Breast epithelium (tissue), 4 donors: ENCODE results near the gene PTPN14. TPM values are rescaled to one million over a fixed set of nuclear protein-coding genes. Genes with fewer than 3 reads are reported as not detected.
A peak's percentile ranks its signal among the peaks of the same experiment; 100 is the strongest.

Experiments used
- DNase-seq, 2 donors: peaks; one replicate each; pipeline ENCODE4 v3.0.0-alpha.2; 2019; ENCODE audit warnings: low spot score in 2 of 2
- H3K27ac ChIP-seq, 2 donors: fragments of 200-600 bp; sonication (generic) in 1 of 2; one replicate each; pipeline ENCODE4 v1.5.1; 2016 to 2019; ENCODE audit warnings: mild to moderate bottlenecking in 1 of 2
- H3K27me3 ChIP-seq, 2 donors: fragments of 200-600 bp; sonication (generic) in 1 of 2; one replicate each; pipeline versions ENCODE4 v1.5.1 to v1.6.0; 2017 to 2019; ENCODE audit warnings: control low read depth in 1 of 2, mild to moderate bottlenecking in 1 of 2
- H3K36me3 ChIP-seq: fragments of 200-600 bp; one replicate; pipeline ENCODE4 v1.5.1; 2019
- H3K4me1 ChIP-seq, 2 donors: fragments of 200-600 bp; sonication (generic); one replicate each; pipeline ENCODE4 v1.5.1; 2016 to 2019; ENCODE audit warnings: control low read depth in 1 of 2
- H3K4me3 ChIP-seq, 3 donors: fragments of 200-600 bp; sonication (generic); 1 replicate in 2 of 3; 2 replicates in 1 of 3; pipeline ENCODE4 v1.5.1; 2016 to 2019; ENCODE audit warnings: mild to moderate bottlenecking in 3 of 3, moderate library complexity in 2 of 3
- H3K9me3 ChIP-seq, 2 donors: fragments of 200-600 bp; sonication (generic) in 1 of 2; one replicate each; pipeline ENCODE4 v1.5.1; 2016 to 2019; ENCODE audit warnings: control low read depth in 1 of 2
- CTCF ChIP-seq, 3 donors: fragments of 450-650 bp; IDR thresholded peaks; one replicate each; pipeline ENCODE4 v1.5.1; 2016 to 2017; ENCODE audit warnings: antibody characterized with exemption in 3 of 3, mild to moderate bottlenecking in 3 of 3, moderate library complexity in 3 of 3
- POLR2A ChIP-seq: fragments of 450-650 bp; IDR thresholded peaks from one replicate; pipeline ENCODE4 v1.6.1; 2016; ENCODE audit warnings: antibody characterized with exemption, mild to moderate bottlenecking, moderate library complexity
- POLR2AphosphoS5 ChIP-seq, 3 donors: sonication (generic); formaldehyde crosslinking; IDR thresholded peaks; one replicate each; pipeline ENCODE4 v1.6.1; 2017; ENCODE audit warnings: antibody characterized with exemption in 3 of 3
- intact Hi-C: fragments of 100-400 bp; cut with DNase I; formaldehyde crosslinking; loops from one replicate; pipeline ENCODE4 v1.15.1; 2023; ENCODE audit warnings: low total_unique reads
- total RNA-seq, 3 donors: library from RNA; depleted of rRNA; stranded (reverse); fragments of >200 nt; gene quantifications; one replicate each; pipeline ENCODE4 v1.1.0, GENCODE V29; 2016

The PTPN14 gene
- total RNA-seq, 3 donors from 2014 or later: 30.4 to 57.4 (median 49.5) TPM

GRCh38 chr1:214341932-214342331 lies 209.5 kb downstream of the PTPN14 start:
- Histone ChIP-seq H3K27ac (no peak overlapping the region), H3K36me3 (no peaks in the 10 kb centered on the region), H3K4me3 (no peak overlapping the region), H3K27me3 (no peaks in the 10 kb centered on the region), H3K9me3 (peaks cover 0 to 5% of the 10 kb centered on the region in 2 donors), H3K4me1 (no peaks in the 10 kb centered on the region)
- no peak for DNase-seq
- intact Hi-C loops: no loop called here
- TF ChIP-seq POLR2AphosphoS5 (IDR thresholded peaks at IDR 0.05): no peak
- no peak for TF ChIP-seq POLR2A
- TF ChIP-seq CTCF (IDR thresholded peaks at IDR 0.05): no peak

- peaks cover 0 to 5% of the 10 kb centered on the region in 2 donors for H3K9me3 ChIP-seq
- no peaks in the 10 kb centered on the region for H3K36me3 ChIP-seq
- TF ChIP-seq POLR2AphosphoS5 (IDR thresholded peaks at IDR 0.05): no peak
- H3K4me1 ChIP-seq: no peaks in the 10 kb centered on the region
- no peaks in the 10 kb centered on the region for H3K27me3 ChIP-seq
- intact Hi-C loops: no loop called here
- no peak overlapping the region for H3K4me3 ChIP-seq
- no peak for DNase-seq
- H3K27ac ChIP-seq: no peak overlapping the region
These were observed 209.9 kb downstream of the PTPN14 start for GRCh38 chr1:214341459-214341858.

DNA sequence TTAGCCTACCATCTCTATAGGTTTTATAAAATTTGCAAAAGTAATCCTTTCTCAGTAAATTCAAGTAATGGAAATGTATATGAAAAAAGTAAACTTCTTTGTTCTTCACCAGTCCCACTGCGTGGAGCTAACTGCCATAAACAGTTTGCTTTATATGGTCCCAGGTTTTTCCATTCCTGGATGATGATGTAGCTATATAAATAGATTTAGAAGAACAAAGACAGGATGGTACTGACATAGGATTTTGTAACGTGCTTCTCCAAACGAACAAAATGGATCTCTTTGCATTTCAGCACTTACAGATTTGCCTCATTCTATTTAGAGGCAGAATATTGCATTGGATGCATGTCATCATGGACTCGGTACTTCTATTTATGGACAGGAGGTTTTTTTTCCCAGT lies 213.2 kb downstream of the PTPN14 start:
- no peaks in the 10 kb centered on the region for H3K9me3 ChIP-seq
- intact Hi-C loops: no loop called here
- no peak overlapping the region for H3K4me3 ChIP-seq
- no peaks in the 10 kb centered on the region for H3K36me3 ChIP-seq
- H3K27me3 ChIP-seq: no peaks in the 10 kb centered on the region
- H3K27ac ChIP-seq: peak overlapping the region in 1 of 2 donors; percentile 72
- TF ChIP-seq POLR2AphosphoS5 (IDR thresholded peaks at IDR 0.05) (no peak), CTCF (IDR thresholded peaks at IDR 0.05) (no peak), POLR2A (no peak)
- H3K4me1 ChIP-seq: no peaks in the 10 kb centered on the region
- no peak for DNase-seq

- Histone ChIP-seq H3K9me3 (no peaks in the 10 kb centered on the region), H3K27ac (peak overlapping the region; percentile 11 to 72), H3K36me3 (no peaks in the 10 kb centered on the region), H3K4me3 (no peak overlapping the region), H3K27me3 (no peaks in the 10 kb centered on the region), H3K4me1 (no peaks in the 10 kb centered on the region)
- DNase-seq: peak in 1 of 2 donors; percentile 40
- TF ChIP-seq POLR2A (no peak), POLR2AphosphoS5 (IDR thresholded peaks at IDR 0.05) (no peak), CTCF (IDR thresholded peaks at IDR 0.05) (no peak)
- intact Hi-C loops: no loop called here
These were observed 213.9 kb downstream of the PTPN14 start for GRCh38 chr1:214337511-214337910.

- Histone ChIP-seq H3K27me3 (no peaks in the 10 kb centered on the region), H3K4me1 (no peaks in the 10 kb centered on the region), H3K36me3 (no peaks in the 10 kb centered on the region), H3K4me3 (no peak overlapping the region), H3K27ac (peak overlapping the region; percentile 11 to 72), H3K9me3 (no peaks in the 10 kb centered on the region)
- intact Hi-C loops: no loop called here
- TF ChIP-seq POLR2A (no peak), CTCF (IDR thresholded peaks at IDR 0.05) (no peak), POLR2AphosphoS5 (IDR thresholded peaks at IDR 0.05) (no peak)
- DNase-seq: no peak
These were observed 214.4 kb downstream of the PTPN14 start for GRCh38 chr1:214337015-214337414.

DNA sequence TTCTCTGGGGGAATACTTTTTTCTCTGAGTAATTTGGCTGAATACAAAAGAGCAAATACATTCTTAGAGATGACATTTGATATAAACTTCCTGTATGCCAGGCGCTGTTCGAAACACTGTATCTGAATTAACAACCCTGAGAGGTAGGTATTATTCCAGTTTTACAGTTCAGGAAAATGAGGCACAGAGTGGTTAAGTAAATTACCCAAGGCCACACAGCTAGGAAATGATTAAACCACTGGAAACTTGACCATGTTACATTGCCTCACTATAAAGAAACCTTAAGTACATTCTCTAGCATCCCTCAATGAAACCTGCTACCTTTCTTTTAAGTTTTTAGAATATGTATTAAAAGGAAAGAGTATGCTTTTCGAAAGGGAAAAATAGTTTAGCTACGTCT lies 215.8 kb downstream of the PTPN14 start:
- Histone ChIP-seq H3K9me3 (no peaks in the 10 kb centered on the region), H3K4me3 (no peak overlapping the region), H3K27me3 (no peaks in the 10 kb centered on the region), H3K27ac (no peak overlapping the region), H3K4me1 (no peaks in the 10 kb centered on the region), H3K36me3 (no peaks in the 10 kb centered on the region)
- TF ChIP-seq POLR2A (no peak), POLR2AphosphoS5 (IDR thresholded peaks at IDR 0.05) (no peak), CTCF (IDR thresholded peaks at IDR 0.05) (no peak)
- DNase-seq: no peak
- intact Hi-C loops: no loop called here
